SK-N-SH treated with all-trans-retinoic acid at 6 μM for 48 hours (cell line): Measurements from ENCODE around the gene DYNC2I2.

Experiments used
- ATAC-seq: fragments of 200-7000 bp; cut with Tn5 transposase; 3 replicates; pipeline ENCODE4 v1.9.1; 2020; ENCODE audit warnings: mild to moderate bottlenecking, moderate library complexity
- ARNTL ChIP-seq: fragments of 450-650 bp; formaldehyde crosslinking; IDR thresholded peaks from 2 replicates; pipeline ENCODE4 v1.5.0; 2020; ENCODE audit warnings: low read depth, mild to moderate bottlenecking, moderate library complexity, borderline replicate concordance
- BACH2 ChIP-seq: fragments of 250-450 bp; sonication (Bioruptor Pico); IDR thresholded peaks from 2 replicates; pipeline ENCODE4 v1.9.0; 2021; ENCODE audit warnings: mild to moderate bottlenecking, borderline replicate concordance
- GLIS3 ChIP-seq: fragments of 250-450 bp; sonication (Bioruptor Pico); IDR thresholded peaks from 2 replicates; pipeline ENCODE4 v1.5.0; 2020; ENCODE audit warnings: mild to moderate bottlenecking, moderate library complexity
- ISL1 ChIP-seq: fragments of 250-450 bp; sonication (Bioruptor Pico); IDR thresholded peaks from 2 replicates; pipeline ENCODE4 v2.1.2; 2022; ENCODE audit warnings: mild to moderate bottlenecking, moderate library complexity
- SNAI2 ChIP-seq: fragments of 250-450 bp; sonication (Bioruptor Pico); IDR thresholded peaks from 2 replicates; pipeline ENCODE4 v1.5.0; 2020; ENCODE audit warnings: mild to moderate bottlenecking, moderate library complexity
- TCF4 ChIP-seq: fragments of 250-450 bp; sonication (Bioruptor Pico); IDR thresholded peaks from 2 replicates; pipeline ENCODE4 v1.8.0; 2021; ENCODE audit warnings: mild to moderate bottlenecking, moderate library complexity, borderline replicate concordance
- TOX ChIP-seq: fragments of 250-450 bp; sonication (Bioruptor Pico); IDR thresholded peaks from 2 replicates; pipeline ENCODE4 v1.8.0; 2021; ENCODE audit warnings: mild to moderate bottlenecking, moderate library complexity, borderline replicate concordance
- ZC3H10 ChIP-seq: fragments of 250-450 bp; sonication (Bioruptor Pico); IDR thresholded peaks from 2 replicates; pipeline ENCODE4 v1.5.1; 2021; ENCODE audit warnings: mild to moderate bottlenecking, moderate library complexity
- ZFP3 ChIP-seq: fragments of 250-450 bp; sonication (Bioruptor Pico); IDR thresholded peaks from 2 replicates; pipeline ENCODE4 v1.5.0; 2020; ENCODE audit warnings: mild to moderate bottlenecking, moderate library complexity
- ZFP30 ChIP-seq: fragments of 450-650 bp; formaldehyde crosslinking; IDR thresholded peaks from 2 replicates; pipeline ENCODE4 v1.5.0; 2022; ENCODE audit warnings: mild to moderate bottlenecking, moderate library complexity
- ZNF565 ChIP-seq: fragments of 450-650 bp; formaldehyde crosslinking; conservative IDR thresholded peaks from 2 replicates; pipeline ENCODE4 v1.5.0; 2020; ENCODE audit warnings: low read depth, mild to moderate bottlenecking, moderate library complexity
- ZNF70 ChIP-seq: fragments of 450-650 bp; formaldehyde crosslinking; IDR thresholded peaks from 2 replicates; pipeline ENCODE4 v1.5.0; 2020; ENCODE audit warnings: mild to moderate bottlenecking, moderate library complexity
- ZNF8 ChIP-seq: fragments of 450-650 bp; formaldehyde crosslinking; IDR thresholded peaks from 2 replicates; pipeline ENCODE4 v1.5.0; 2020; ENCODE audit warnings: mild to moderate bottlenecking, moderate library complexity
- TF ChIP-seq, protein P1 (sequence below): fragments of 250-450 bp; sonication (Bioruptor Pico); IDR thresholded peaks from 2 replicates; pipeline ENCODE4 v1.5.0; 2020; ENCODE audit warnings: mild to moderate bottlenecking, moderate library complexity
- TF ChIP-seq, protein P2 (sequence below): fragments of 250-450 bp; sonication (Bioruptor Pico); IDR thresholded peaks from 2 replicates; pipeline ENCODE4 v1.8.0; 2021; ENCODE audit warnings: low read depth, mild to moderate bottlenecking, moderate library complexity, borderline replicate concordance
- TF ChIP-seq, protein P3 (sequence below): fragments of 250-450 bp; sonication (Bioruptor Pico); IDR thresholded peaks from 2 replicates; pipeline ENCODE4 v1.5.1; 2021; ENCODE audit warnings: mild to moderate bottlenecking, moderate library complexity
- TF ChIP-seq, protein P4 (sequence below): fragments of 250-450 bp; sonication (Bioruptor Pico); IDR thresholded peaks from 2 replicates; pipeline ENCODE4 v1.8.0; 2020; ENCODE audit warnings: mild to moderate bottlenecking, moderate library complexity, borderline replicate concordance

Gene DYNC2I2

DNA sequence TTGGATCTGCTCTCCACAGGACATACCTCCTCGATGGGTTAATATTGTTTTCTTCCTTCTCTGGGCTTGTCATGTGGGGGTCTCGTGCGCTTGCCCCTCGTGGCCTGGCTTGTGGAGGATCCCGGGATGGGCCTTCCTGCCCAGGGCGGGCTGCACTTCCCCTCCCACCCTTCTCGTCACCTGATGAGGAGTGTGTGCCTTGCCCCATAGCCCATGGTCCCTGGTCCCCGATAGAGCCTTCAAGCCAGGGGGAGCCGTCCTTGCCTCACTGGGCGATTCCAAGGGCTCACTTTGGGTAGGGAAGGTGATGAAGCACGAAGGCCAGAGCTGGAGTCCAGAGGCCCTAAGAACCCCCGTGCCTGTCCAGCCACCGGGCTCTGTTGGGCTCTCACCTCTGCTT is 28.7 kb downstream of the DYNC2I2 start (continued):
- TF ChIP-seq, protein P1, sequence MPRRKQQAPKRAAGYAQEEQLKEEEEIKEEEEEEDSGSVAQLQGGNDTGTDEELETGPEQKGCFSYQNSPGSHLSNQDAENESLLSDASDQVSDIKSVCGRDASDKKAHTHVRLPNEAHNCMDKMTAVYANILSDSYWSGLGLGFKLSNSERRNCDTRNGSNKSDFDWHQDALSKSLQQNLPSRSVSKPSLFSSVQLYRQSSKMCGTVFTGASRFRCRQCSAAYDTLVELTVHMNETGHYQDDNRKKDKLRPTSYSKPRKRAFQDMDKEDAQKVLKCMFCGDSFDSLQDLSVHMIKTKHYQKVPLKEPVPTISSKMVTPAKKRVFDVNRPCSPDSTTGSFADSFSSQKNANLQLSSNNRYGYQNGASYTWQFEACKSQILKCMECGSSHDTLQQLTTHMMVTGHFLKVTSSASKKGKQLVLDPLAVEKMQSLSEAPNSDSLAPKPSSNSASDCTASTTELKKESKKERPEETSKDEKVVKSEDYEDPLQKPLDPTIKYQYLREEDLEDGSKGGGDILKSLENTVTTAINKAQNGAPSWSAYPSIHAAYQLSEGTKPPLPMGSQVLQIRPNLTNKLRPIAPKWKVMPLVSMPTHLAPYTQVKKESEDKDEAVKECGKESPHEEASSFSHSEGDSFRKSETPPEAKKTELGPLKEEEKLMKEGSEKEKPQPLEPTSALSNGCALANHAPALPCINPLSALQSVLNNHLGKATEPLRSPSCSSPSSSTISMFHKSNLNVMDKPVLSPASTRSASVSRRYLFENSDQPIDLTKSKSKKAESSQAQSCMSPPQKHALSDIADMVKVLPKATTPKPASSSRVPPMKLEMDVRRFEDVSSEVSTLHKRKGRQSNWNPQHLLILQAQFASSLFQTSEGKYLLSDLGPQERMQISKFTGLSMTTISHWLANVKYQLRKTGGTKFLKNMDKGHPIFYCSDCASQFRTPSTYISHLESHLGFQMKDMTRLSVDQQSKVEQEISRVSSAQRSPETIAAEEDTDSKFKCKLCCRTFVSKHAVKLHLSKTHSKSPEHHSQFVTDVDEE (CRISPR knock-in tag): no peak
- no peak for TF ChIP-seq ZC3H10 (CRISPR knock-in tag)

DNA sequence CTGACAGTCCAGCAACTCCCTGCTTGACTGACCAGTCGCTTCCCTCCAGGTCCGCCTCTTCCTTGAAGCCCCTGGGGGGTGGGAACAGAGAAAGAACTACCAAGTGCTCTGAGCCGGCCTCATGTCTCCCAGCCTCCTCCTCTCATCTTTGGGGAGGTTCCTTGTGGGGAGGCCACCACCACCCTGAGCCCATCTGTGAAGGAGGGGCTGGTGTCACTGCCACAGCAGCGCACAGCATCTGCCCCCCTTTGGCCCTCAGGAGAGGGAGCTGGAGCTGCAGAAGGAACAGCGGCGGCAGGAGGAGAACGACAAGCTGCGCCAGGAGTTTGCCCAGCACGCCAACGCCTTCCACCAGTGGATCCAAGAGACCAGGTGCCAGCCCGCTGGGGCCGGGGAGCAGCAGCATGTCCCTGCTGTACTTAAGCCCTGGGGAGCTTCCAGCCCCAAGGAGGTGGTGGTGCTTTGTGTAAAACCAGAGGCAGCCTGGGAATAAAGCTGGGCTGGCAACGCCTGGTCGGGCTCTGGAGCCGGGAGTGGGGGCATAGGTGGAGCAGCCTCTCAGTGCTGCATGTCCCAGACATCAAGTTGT is 29.4 kb downstream of the DYNC2I2 start:
- TF ChIP-seq ZFP30 (CRISPR knock-in tag) (no peak), TOX (CRISPR knock-in tag) (no peak), GLIS3 (CRISPR knock-in tag) (no peak), TCF4 (no peak)
- ATAC-seq: no peak

DNA sequence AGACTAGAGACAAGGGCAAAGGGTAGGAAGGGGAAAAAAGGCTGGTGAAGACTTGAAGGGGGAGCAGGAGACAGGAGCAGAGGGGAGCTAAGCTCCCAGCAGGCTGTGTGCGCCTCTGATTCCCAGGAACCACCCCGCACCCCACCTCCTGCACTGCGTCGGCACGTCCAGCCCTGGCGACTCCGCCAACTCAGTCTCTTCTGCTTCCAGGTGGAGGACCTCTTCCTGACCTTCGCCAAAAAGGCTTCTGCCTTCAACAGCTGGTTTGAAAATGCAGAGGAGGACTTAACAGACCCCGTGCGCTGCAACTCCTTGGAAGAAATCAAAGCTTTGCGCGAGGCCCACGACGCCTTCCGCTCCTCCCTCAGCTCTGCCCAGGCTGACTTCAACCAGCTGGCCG is 30.5 kb downstream of the DYNC2I2 start:
- no peak for TF ChIP-seq ZNF8
- TF ChIP-seq, protein P1 (CRISPR knock-in tag): no peak
- TF ChIP-seq, protein P2, sequence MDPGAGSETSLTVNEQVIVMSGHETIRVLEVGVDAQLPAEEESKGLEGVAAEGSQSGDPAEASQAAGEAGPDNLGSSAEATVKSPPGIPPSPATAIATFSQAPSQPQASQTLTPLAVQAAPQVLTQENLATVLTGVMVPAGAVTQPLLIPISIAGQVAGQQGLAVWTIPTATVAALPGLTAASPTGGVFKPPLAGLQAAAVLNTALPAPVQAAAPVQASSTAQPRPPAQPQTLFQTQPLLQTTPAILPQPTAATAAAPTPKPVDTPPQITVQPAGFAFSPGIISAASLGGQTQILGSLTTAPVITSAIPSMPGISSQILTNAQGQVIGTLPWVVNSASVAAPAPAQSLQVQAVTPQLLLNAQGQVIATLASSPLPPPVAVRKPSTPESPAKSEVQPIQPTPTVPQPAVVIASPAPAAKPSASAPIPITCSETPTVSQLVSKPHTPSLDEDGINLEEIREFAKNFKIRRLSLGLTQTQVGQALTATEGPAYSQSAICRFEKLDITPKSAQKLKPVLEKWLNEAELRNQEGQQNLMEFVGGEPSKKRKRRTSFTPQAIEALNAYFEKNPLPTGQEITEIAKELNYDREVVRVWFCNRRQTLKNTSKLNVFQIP (CRISPR knock-in tag): no peak
- TF ChIP-seq ARNTL (CRISPR knock-in tag): no peak
- no peak for TF ChIP-seq ZFP3
- ATAC-seq: no peak

DNA sequence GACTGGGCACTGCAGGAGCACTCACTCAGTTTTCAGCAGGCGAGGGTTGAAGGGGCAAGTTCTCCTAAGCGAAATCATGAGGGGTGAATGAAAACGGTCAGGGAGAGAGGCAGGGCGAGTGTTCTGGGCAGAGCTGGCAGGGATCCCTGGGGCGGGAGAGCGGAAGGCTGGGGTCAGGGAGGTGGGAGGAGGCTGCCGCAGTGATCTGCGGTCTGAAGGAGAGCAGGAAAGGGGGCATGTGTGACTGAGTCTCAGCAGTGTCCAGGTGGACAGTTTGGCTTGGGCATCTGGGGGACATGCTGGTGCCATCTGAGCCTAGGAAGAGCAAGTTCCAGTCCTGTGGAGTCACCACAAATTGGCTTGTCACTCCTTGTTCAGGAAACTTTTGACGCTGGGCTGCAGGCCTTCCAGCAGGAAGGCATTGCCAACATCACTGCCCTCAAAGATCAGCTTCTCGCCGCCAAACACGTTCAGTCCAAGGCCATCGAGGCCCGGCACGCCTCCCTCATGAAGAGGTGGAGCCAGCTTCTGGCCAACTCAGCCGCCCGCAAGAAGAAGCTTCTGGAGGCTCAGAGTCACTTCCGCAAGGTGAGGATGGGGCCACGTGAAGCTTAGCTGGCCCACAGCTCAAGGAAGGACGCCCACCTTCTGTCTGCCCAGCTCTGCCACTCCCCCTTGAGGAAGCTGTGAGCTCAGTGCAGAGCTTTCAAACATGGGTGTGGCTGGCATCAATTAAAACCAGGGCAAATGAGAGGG is 31.1 kb downstream of the DYNC2I2 start:
- TF ChIP-seq ZNF70 (CRISPR knock-in tag) (no peak), TOX (CRISPR knock-in tag) (no peak), ZNF565 (CRISPR knock-in tag) (no peak)
- no peak for ATAC-seq

DNA sequence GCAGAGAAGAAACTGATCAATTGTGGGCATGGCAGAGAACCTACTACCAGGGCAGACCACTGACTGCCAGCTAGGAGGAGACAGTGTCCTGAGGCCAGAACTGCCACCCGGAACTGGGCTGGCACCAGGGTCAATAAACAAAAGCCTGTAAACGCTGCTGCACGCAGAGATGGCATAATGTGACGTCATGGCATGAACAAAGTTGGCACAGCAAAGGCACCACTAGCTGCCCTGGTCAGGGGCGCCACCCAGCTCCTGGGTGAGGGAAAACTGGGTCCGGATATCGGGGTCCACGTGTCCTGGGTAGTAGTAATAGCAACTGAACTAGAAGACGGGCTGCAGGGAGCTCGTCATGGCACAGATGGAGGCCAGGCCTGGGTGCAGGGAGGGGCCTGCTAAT is 32.1 kb downstream of the DYNC2I2 start:
- no peak for ATAC-seq
- TF ChIP-seq SNAI2 (CRISPR knock-in tag) (no peak), ZC3H10 (CRISPR knock-in tag) (no peak), ISL1 (CRISPR knock-in tag) (no peak), ZNF565 (CRISPR knock-in tag) (no peak), BACH2 (CRISPR knock-in tag) (no peak), GLIS3 (CRISPR knock-in tag) (no peak), ZNF8 (no peak), ZFP30 (CRISPR knock-in tag) (no peak)
- TF ChIP-seq, protein P1 (CRISPR knock-in tag): no peak
- TF ChIP-seq, protein P3, sequence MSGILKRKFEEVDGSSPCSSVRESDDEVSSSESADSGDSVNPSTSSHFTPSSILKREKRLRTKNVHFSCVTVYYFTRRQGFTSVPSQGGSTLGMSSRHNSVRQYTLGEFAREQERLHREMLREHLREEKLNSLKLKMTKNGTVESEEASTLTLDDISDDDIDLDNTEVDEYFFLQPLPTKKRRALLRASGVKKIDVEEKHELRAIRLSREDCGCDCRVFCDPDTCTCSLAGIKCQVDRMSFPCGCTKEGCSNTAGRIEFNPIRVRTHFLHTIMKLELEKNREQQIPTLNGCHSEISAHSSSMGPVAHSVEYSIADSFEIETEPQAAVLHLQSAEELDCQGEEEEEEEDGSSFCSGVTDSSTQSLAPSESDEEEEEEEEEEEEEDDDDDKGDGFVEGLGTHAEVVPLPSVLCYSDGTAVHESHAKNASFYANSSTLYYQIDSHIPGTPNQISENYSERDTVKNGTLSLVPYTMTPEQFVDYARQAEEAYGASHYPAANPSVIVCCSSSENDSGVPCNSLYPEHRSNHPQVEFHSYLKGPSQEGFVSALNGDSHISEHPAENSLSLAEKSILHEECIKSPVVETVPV (CRISPR knock-in tag): no peak
- TF ChIP-seq, protein P4, sequence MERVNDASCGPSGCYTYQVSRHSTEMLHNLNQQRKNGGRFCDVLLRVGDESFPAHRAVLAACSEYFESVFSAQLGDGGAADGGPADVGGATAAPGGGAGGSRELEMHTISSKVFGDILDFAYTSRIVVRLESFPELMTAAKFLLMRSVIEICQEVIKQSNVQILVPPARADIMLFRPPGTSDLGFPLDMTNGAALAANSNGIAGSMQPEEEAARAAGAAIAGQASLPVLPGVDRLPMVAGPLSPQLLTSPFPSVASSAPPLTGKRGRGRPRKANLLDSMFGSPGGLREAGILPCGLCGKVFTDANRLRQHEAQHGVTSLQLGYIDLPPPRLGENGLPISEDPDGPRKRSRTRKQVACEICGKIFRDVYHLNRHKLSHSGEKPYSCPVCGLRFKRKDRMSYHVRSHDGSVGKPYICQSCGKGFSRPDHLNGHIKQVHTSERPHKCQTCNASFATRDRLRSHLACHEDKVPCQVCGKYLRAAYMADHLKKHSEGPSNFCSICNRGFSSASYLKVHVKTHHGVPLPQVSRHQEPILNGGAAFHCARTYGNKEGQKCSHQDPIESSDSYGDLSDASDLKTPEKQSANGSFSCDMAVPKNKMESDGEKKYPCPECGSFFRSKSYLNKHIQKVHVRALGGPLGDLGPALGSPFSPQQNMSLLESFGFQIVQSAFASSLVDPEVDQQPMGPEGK: no peak
